Esophagus muscularis mucosa (tissue), 4 donors: ENCODE results near the gene FMN1.

Experiments
- EP300 ChIP-seq: sonication (generic); formaldehyde crosslinking; IDR thresholded peaks from one replicate; pipeline ENCODE4 v1.6.1; 2017; ENCODE audit warnings: antibody characterized with exemption
- POLR2A ChIP-seq: fragments of 450-650 bp; IDR thresholded peaks from one replicate; pipeline ENCODE4 v1.6.1; 2017; ENCODE audit warnings: antibody characterized with exemption, moderate library complexity, mild to moderate bottlenecking, low read depth
- POLR2AphosphoS5 ChIP-seq, 2 donors: sonication (generic); formaldehyde crosslinking; IDR thresholded peaks; one replicate each; pipeline ENCODE4 v1.6.1; 2017; ENCODE audit warnings: antibody characterized with exemption in 2 of 2
- TF ChIP-seq, protein P1 (sequence below), 3 experiments: fragments of 200-600 bp in 2 of 3; fragments of 450-650 bp in 1 of 3; sonication (generic) in 2 of 3; IDR thresholded peaks; one replicate each; pipeline ENCODE4 v1.5.1; 2017 to 2019; ENCODE audit warnings: antibody characterized with exemption in 3 of 3, mild to moderate bottlenecking in 2 of 3, moderate library complexity in 1 of 3

DNA sequence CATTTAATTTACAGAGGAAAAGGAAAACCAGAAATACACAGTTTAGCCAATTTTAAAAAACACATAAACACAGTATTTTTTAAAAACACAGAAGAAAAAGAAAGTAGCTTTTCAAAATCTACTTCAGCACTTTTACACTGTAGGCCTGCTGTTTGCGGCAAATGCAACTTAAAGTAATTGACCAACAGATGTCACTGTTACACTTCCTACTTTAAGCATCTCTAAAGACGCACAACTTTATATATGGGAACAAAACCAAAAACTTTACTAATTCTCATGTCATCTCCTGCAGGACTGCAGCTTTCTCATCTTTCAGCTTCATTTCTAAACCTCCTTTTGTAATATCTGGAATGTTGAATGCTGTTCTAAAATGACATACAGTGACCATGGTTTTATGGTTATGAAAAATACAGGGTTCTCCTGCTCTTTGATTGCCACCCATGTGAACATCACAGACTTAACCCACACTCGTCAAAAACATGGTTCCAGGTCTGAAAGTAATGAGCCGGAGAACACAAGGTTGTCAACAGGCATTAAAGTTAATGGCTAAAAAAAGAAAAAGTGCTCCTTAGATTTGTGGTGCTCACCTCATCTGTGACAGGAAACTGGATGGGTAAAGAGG lies 107.9 kb downstream of the FMN1 start:
- TF ChIP-seq, protein P1, sequence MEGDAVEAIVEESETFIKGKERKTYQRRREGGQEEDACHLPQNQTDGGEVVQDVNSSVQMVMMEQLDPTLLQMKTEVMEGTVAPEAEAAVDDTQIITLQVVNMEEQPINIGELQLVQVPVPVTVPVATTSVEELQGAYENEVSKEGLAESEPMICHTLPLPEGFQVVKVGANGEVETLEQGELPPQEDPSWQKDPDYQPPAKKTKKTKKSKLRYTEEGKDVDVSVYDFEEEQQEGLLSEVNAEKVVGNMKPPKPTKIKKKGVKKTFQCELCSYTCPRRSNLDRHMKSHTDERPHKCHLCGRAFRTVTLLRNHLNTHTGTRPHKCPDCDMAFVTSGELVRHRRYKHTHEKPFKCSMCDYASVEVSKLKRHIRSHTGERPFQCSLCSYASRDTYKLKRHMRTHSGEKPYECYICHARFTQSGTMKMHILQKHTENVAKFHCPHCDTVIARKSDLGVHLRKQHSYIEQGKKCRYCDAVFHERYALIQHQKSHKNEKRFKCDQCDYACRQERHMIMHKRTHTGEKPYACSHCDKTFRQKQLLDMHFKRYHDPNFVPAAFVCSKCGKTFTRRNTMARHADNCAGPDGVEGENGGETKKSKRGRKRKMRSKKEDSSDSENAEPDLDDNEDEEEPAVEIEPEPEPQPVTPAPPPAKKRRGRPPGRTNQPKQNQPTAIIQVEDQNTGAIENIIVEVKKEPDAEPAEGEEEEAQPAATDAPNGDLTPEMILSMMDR (IDR thresholded peaks at IDR 0.05), result peak; percentile 47 to 58 (median 55)
- no peak for TF ChIP-seq POLR2AphosphoS5 (IDR thresholded peaks at IDR 0.05)
- TF ChIP-seq POLR2A, result no peak
- TF ChIP-seq EP300, result no peak
